GM18873 (cell line): ENCODE results near the gene GGPS1.
"Not testable (repeated sequence)": the region's sequence is repeated elsewhere in the genome, so short reads cannot be mapped to it uniquely, and the experiment has no call there.

Experiments
- ATAC-seq: cut with Tn5 transposase; IDR thresholded peaks from one replicate; pipeline ENCODE4 v1.9.1; 2021; ENCODE audit warnings: mild to moderate bottlenecking, moderate library complexity, moderate number of reproducible peaks; ENCODE audit not compliant: unreplicated experiment, low FRiP score

Gene GGPS1

DNA sequence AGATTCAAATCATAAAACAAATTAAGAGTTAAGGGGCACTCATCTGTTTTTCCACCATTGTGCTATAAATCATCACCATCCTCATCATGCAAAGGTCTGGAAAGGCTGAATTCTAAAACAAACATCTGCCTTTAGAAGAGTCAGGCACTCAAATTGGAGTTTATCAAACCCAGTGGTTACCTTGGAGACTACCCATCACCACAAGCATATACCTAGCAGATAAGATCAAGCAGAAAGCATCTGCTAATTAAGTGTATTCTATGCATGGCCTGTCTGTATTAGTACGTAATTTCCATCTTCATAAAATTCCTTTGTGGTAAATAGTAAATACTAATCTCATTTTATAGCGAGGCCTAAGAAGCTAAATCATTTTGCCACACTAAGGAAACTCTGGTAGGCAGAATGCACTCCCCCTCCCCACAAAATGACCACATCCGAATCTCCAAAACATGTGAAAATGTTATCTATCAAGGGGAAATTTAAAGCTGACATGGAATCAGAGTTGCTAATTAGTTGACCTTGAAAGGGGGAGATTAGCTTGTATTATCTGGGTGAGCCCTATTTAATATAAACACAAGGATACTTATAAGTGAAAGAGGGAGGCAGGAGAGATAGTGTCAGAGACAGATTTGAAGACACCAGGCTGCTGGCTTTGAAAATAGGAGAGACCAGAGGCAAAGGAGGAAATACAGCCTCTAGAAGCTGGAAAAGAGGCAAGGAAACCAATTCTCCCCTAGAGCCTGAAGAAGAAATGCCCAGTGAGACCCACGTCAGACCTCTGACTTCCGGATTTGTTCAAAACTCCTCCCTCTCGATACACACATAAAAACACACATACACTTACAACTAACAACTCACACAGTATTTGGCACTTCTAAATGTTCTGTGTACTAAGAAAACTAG is 23.6 kb upstream of the GGPS1 start:
- ATAC-seq: no peak

DNA sequence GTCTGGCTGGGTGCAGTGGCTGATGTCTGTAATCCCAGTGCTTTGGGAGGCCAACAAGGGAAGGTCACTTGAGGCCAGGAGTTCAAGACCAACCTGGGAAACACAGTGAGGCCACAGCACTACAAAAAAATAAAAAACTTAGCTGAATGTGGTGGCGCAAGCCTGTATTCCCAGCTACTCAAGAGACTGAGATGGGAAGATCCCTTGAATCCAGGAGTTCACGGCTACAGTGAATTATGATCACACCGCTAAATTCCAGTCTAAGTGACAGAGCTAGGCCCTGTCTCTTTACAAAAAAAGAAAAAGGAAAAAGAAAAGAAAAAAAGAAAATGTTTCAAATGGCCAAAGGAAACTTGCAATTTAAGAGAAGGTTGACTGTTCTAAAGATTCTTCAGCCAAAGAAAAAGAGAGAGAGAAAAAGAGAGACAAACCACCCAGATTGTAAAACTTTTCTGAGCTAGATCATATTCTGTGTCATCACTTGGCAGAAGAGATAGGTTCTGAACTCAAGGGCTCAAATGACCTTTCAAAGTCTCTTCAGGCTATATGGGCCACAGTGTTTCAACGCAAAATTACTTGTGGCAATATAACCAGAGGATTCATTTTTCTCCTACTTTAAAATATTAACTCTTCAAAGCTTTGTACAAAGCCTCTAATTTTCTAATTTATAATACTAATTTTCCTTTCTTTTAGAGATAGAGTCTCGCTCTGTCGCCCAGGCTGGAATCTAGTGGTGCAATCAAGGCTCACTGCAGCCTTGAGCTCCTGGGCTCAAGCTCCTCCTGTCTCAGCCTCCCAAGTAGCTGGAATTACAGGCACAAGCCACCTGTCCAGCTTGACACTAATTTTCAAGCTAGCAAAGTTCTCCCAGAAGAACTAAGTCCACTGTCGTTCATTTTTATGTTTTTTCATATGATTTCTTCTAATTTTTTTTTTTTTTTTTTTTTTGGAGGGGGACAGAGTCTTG is 20.9 kb upstream of the GGPS1 start:
- ATAC-seq: no peak

DNA sequence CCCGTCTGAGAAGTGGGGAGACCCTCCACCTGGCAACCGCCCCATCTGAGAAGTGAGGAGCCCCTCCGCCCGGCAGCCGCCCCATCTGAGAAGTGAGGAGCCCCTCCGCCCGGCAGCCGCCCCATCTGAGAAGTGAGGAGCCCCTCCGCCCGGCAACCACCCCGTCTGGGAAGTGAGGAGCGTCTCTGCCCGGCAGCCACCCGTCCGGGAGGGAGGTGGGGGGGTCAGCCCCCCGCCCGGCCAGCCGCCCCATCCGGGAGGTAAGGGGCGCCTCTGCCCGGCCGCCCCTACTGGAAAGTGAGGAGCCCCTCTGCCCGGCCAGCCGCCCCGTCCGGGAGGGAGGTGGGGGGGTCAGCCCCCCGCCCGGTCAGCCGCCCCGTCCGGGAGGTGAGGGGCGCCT is 19.2 kb upstream of the GGPS1 start:
- not testable (repeated sequence) for ATAC-seq

DNA sequence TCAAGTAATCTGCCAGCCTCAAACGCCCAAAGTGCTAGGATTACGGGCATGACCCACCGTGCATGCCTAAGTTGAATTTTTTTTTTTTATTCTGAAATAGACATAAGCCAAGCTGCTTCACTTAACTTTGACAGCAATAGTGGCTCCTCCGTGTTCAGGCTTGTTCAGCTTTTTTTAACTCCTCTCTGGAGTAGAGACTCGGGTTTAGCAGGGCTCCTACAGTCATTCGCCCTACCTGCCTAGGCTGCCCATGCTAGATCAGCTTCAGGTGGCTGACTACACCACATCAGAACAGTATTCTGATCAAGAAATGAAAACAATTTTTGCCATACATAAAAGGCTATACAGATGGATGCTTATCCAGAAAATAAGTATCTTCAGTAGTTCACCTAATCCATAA is 15.1 kb upstream of the GGPS1 start:
- ATAC-seq: no peak

DNA sequence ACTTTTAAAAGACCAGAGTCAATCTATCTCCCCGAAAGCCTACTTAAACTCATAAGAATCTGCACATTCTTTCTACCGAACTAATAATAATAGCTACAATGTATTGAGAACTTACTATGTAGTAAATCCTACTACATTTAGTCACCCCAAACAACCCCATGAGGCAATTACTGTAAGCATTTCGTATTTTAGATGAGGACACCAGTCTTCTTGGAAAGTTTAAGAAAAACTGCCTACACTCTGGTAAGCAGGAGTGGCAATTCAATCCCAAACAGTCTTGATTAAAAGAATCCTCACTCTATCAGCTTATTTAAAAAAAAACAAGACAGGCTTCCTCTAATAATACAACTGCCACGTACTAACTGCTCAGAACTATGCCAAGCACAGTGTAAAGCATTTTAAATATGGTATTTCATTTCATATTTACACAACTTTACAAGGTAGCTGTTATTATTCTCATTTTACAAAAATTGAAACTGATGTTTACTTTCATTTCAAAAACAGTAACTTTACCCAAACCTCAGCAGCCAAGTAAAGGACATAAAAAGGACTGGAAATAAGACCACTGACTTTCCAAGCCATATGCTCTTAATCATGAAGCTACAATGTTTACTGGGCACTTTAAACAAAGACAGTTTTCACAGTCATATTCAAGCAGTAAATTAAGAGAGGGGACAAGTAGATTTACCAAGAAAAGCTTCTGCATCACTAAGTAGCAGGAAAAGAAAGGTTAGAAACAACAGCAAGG is 14.3 kb upstream of the GGPS1 start:
- ATAC-seq: no peak

DNA sequence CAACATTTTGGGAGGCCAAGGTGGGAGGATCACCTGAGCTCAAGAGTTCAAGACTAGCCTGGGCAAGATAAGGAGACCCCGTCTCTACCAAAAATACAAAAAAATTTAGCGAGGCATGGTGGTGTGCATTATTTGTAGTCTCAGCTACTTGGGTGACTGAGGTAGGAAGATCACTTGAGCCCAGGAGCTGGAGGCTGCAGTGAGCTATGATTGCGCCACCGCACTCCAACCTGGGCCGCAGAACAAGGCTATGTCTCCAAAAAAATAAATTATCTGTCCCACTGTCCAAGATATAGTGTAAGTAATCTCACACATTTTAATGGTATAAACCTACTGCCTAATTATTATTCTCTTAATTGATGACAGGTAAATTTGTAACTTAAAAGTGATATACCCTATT is 13.2 kb upstream of the GGPS1 start:
- no peak for ATAC-seq

DNA sequence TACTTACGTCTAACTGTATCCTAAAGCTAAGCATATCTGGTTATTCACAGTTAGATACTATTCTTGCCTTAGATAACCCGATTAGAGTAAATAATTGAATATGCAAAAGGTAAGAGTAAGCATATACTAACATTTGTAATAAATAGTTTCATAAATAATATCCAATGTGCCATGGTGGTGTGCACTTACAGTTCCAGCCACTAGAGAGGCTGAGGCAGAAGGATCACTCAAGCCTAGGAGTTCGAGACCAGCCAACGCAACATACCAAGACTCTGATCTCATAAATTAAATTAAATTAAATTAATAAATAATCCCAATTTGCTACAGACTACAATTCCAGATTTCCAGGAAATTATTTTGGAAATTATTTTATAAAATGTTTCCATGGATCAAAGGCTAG is 12.6 kb upstream of the GGPS1 start:
- ATAC-seq: no peak

DNA sequence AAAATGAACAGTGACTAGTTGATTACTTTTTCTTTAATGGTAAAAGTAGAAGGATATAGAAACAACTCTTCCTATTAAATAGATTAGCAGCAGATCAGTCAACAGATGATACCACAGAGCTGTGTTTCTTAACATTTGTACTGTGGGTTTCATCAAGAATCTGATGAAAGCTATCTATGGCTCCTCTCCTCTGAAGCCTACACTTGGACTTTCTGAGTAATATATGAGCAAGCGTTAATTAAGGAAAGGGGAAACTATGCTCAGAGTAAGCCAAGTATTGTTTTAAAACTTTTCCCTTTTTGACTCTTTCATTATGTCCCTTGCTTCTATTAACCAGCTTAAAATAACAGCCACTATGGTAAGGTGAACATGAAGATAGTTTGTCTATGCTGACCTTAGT is 11.2 kb upstream of the GGPS1 start:
- no peak for ATAC-seq

DNA sequence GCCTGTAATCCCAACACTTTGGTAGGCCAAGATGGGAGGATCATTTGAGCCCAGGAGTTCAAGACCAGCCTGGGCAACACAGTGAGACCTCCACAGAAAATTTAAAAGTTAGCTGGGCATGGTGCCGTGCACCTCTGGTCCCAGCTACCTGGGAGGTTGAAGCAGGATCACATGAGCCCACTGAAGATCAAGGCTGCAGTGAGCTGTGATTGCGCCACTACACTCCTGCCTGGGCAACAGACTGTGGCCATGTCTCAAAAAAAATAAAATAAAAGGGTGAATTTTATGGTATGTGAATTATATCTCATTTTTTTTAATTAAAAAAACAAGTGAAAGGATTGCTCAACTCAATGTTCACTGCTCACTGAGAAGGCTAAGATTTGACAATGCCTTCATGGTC is 9.1 kb upstream of the GGPS1 start:
- ATAC-seq: no peak

DNA sequence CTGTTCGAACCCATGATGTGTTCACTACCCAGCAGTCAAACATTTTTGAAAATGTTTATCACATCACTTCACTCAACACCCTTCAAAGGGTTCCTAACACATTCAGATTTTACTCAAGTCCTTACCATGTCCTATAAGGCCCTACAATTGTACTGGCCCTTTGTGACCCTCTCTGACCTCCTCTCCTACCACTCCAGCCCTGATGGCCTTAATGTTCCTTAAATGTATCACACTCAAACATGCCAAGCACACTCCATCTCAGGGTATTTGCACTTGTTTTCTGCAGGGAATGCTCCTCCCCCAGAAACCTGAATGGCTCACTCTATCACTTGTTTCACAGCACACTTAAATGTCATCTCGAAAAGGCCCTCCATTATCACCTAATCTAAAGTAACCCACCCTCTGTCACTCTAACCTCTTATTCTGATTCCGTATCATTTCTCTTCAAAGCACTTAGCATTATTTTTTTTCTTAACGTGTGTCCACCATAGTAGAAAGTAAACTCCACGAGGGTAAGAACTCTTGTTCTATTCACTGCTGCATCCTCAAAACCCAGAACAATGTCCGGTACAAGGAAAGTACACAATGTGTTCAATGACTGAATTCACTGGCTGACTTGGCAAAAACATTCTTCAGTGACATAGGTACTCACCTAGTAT is 7.7 kb upstream of the GGPS1 start:
- no peak for ATAC-seq

DNA sequence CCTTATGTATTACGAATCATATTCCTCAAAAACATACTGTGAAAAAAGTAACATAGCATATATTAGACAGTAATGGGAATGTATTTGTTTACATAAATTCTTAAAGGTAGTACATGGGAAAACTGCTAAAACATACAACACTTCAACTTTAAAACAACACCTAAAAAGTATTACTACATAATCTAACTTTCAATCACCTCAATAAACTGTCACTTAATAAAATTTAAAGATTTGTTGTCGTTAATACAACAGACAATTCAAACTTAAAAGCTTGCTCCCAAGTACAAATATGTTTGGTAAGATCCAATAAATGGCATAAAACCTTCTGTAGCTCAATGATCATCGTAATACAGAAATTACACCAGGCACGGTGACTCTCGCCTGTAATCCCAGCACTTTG is 4.1 kb upstream of the GGPS1 start:
- no peak for ATAC-seq

DNA sequence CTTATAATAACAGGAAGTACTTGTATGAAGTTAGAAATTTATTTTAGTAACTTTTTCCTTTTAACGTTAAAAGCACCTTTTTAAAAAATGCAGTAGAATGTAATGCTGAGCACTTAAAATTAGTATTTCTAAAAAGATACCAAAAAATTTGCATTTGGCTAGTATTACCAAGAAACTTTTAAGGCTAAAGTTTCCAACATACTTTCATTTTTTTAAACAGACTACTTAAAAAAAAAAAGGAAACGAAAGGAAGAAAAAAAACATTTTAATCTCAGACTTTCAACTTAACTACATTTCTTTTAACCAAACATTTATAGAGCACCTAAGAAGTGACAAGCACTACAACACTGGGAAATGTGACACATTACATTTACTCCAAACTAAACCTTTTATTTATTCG is 3.2 kb upstream of the GGPS1 start:
- no peak for ATAC-seq

DNA sequence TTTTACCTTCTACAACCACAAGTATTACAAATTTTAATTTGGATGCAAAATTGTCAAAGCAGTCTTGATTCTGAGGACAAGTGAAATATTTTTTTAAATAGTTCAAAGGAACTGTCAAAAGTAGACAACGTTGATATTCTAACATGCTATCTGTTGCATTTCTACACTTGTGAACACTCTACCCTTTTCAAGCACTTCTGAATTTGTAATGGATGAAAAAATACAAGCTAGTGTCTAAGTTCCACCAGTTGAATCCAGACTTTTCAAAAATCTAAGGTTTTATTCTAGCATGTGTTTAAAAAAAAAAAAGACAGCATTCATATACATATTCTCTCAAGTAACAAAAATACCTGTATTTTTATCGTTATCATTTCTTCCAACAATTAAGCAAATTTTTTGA is 2.5 kb upstream of the GGPS1 start:
- ATAC-seq: no peak

DNA sequence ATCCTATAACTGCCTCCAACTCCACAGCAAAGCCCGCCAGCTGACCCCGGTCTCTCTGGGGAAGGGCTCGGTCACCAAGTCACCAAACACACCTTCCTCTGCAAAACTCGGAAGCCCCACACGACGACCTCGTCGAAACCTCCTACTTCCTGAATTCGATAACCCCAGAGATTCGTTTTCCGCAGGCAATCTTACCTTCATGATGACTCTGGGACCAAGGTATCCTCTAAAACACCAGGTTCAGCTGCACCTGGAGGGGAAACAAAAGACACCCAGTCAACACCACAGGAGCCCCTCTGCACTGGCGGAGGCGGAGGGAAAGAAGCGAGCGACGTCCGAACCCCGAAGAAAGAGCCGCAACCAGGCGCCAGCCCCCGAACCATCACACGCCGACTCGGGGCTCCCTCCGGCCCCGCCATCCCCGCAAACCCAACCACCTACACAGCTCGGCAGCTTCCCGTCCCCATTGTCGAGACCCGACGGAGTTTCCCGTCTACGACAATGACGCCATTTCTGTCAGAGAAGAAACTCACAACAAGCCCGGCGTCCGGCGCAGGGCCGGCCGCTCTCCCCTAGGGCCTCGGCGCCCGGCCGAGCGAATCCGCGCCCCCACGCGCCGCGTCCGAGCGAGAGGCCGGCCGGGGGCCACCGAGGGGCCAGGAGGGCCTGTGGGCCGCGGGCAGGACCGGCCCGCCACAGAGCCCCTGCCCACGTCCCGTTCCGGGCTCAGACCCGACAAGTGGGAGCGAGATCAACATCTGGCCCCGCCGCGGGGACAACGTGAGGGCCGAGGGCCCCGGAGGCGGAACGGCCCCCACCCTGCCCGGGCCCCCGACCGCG is 1.4 kb upstream of the GGPS1 start:
- ATAC-seq: no peak

DNA sequence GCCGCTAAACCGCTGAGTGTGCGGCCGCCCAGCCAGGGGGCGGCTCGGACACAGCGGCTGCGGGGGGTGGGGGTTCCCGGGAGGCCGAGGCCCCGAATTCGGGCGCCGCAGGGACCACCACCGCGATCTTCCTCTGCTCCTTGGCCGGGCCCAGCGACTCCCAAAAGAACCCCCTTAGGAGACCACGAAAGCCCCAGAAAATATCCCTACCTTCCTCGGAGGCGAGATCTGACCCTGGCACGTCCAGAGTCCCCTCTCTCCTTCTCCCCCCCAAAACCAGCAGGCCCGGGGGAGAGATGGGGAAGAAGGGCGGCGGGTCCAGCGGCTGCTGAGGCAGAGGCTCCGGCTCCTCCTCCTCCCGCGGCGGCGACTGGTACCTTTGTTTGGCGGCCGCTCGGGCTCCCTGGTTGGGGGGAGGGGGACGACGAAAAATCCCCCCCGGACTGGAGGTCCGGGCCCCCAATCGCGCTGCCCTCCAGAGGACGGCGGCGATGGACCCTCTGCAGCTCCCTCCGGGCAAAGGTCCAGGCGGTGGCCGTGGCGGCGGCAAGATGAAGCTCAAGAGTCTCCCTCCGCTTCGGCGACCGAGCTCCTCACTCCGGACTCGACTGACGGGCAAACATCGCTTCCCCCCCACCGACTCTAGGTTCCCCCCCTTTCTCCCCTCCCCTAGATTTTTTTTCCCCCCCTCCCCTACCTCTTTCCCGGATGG is 655 bp upstream of the GGPS1 start, which contains the start of gene ARID4B:
Gene ARID4B (minus strand): TSS at position 621 of the 712 bp plus-strand sequence. CDS start 1,260 bp downstream, outside the sequence.
- ATAC-seq: peak; percentile 12

DNA sequence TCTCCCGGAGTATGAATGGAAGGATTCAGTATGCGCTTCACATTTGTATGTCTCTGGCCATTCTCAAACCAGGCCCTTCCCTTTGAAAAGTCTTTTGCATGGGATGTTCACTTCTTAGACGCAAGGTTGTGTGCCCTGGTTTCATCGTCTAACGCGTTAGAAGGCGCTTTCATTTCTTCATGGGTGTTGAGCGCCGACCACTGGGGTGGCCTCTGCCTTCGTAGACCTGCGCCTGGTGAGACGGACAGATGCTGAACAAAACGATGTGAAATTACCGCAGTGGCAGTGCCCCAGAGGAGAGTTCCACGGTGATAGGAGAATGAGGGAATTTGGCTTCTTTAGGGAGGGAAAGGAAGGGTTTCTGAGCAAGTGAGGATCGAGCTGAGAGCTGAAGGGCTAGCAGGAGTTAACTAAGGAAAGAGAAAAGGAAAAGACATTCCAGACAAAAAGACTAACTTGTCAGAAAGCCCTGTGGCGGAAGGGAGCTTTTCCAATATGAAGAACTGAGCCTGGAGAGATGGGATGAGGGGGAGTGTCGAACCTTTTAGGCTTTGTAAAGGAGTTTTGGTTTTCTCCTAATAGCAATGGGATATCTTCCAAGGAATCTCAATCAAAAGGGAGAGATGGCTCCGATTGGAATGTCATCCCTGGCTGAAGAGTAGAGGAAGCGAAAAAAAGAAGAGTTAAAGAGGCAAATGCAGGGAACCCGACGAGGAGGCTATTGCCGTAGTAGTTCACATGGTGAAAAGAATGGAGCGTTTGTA is 951 bp downstream of the GGPS1 start:
- ATAC-seq: no peak

DNA sequence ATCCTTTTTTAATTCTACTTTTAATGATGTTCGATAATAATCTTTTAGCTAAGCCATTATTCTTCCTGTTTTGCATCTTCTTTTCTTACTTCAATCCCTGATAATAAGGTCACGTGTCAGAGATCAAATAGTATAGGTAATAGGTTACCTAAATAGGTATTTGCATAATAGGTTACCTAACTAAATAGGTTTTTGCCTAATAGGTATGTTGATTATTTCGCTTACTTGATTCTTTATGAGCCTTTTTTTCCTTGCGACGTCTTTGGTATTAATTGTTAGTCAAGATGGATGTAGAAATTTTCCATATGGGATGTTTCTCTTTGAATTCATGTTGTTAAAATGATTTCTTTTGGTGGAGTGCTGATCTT is 2.5 kb downstream of the GGPS1 start:
- ATAC-seq: no peak

DNA sequence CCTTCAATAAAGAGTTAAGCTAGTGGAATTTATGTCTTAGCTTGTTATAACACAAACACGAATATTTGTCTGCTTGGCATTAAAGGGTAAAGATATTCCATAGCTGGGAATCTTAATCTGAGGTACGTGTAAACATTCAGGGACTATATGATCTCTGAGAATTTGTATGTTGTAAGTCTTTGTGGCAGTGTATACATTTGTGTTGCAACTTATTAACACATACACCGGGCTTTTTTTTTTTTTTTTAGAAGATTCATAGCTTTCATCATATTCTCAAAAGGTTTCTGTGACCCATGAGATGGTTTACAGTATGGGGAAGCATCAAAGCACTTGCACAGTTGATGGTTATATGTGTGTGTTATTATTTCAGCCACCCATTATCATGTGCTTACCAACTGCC is 3.0 kb downstream of the GGPS1 start:
- ATAC-seq: no peak
